Liver (tissue), 9 donors: Measurements from ENCODE around the gene APP. TPM values are rescaled to one million over a fixed set of nuclear protein-coding genes. Genes with fewer than 3 reads are reported as not detected.

Experiments used
- DNase-seq: peaks from one replicate; pipeline ENCODE4 v3.0.0-alpha.2; 2017; ENCODE audit warnings: low spot score
- H3K27ac ChIP-seq, 2 donors: one replicate each; pipeline ENCODE4 v1.7.0; 2013; ENCODE audit warnings: inconsistent platforms in 2 of 2, low read length in 2 of 2, control low read depth in 1 of 2, low read depth in 1 of 2, mild to moderate bottlenecking in 1 of 2
- H3K27me3 ChIP-seq, 4 donors: one replicate each; pipeline versions ENCODE4 v1.6.1 to v1.7.0; 2013; ENCODE audit warnings: low read length in 3 of 4, inconsistent platforms in 1 of 4, mild to moderate bottlenecking in 1 of 4, moderate library complexity in 1 of 4; ENCODE audit not compliant: control insufficient read depth in 4 of 4, insufficient read depth in 4 of 4
- H3K36me3 ChIP-seq, 4 donors: one replicate each; pipeline versions ENCODE4 v1.6.1 to v1.7.0; 2013; ENCODE audit warnings: low read length in 3 of 4, mild to moderate bottlenecking in 3 of 4, low read depth in 1 of 4, moderate library complexity in 1 of 4; ENCODE audit not compliant: control insufficient read depth in 4 of 4, insufficient read depth in 3 of 4
- H3K4me1 ChIP-seq, 4 donors: one replicate each; pipeline versions ENCODE4 v1.6.1 to v1.7.0; 2013; ENCODE audit warnings: low read length in 3 of 4, mild to moderate bottlenecking in 3 of 4, moderate library complexity in 1 of 4; ENCODE audit not compliant: control insufficient read depth in 4 of 4, insufficient read depth in 4 of 4
- H3K4me3 ChIP-seq, 3 donors: one replicate each; pipeline versions ENCODE4 v1.6.1 to v1.7.0; 2013; ENCODE audit warnings: low read length in 3 of 3, control low read depth in 1 of 3, low read depth in 1 of 3, mild to moderate bottlenecking in 1 of 3
- H3K9ac ChIP-seq, 2 donors: one replicate each; pipeline ENCODE4 v1.7.0; 2013; ENCODE audit warnings: low read length in 2 of 2, mild to moderate bottlenecking in 2 of 2, moderate library complexity in 2 of 2, control low read depth in 1 of 2, low read depth in 1 of 2
- H3K9me3 ChIP-seq, 4 donors: one replicate each; pipeline versions ENCODE4 v1.6.1 to v1.7.0; 2013; ENCODE audit warnings: low read length in 3 of 4; ENCODE audit not compliant: control insufficient read depth in 4 of 4
- EGR1 ChIP-seq, 2 donors: IDR thresholded peaks; 2 replicates each; pipeline ENCODE4 v1.6.1; 2016 to 2018; ENCODE audit warnings: antibody characterized with exemption in 2 of 2, low read depth in 2 of 2
- FOXA1 ChIP-seq: IDR thresholded peaks from 2 replicates; pipeline ENCODE4 v1.6.1; 2016; ENCODE audit warnings: antibody characterized with exemption
- GABPA ChIP-seq, 2 donors: IDR thresholded peaks in 1 of 2; conservative IDR thresholded peaks in 1 of 2; 2 replicates each; pipeline ENCODE4 v1.6.1; 2016; ENCODE audit warnings: antibody characterized with exemption in 2 of 2, mild to moderate bottlenecking in 1 of 2, moderate library complexity in 1 of 2
- HNF4A ChIP-seq, 2 donors: conservative IDR thresholded peaks; 2 replicates each; pipeline ENCODE4 v1.6.1; 2016; ENCODE audit warnings: antibody characterized with exemption in 2 of 2, mild to moderate bottlenecking in 2 of 2
- HNF4G ChIP-seq: IDR thresholded peaks from 2 replicates; pipeline ENCODE4 v1.6.1; 2016; ENCODE audit warnings: antibody characterized with exemption
- JUND ChIP-seq, 2 donors: IDR thresholded peaks; 2 replicates each; pipeline ENCODE4 v1.6.1; 2016; ENCODE audit warnings: antibody characterized with exemption in 2 of 2
- NR2F2 ChIP-seq: IDR thresholded peaks from 2 replicates; pipeline ENCODE4 v1.6.1; 2016; ENCODE audit warnings: antibody characterized with exemption
- RAD21 ChIP-seq, 2 donors: IDR thresholded peaks; 2 replicates each; pipeline ENCODE4 v1.6.1; 2016; ENCODE audit warnings: antibody characterized with exemption in 2 of 2, mild to moderate bottlenecking in 2 of 2
- RXRA ChIP-seq, 2 donors: IDR thresholded peaks; 2 replicates each; pipeline ENCODE4 v1.6.1; 2017 to 2018; ENCODE audit warnings: antibody characterized with exemption in 2 of 2, mild to moderate bottlenecking in 1 of 2
- SP1 ChIP-seq: IDR thresholded peaks from 2 replicates; pipeline ENCODE4 v1.6.1; 2018; ENCODE audit warnings: antibody characterized with exemption, mild to moderate bottlenecking
- TAF1 ChIP-seq: conservative IDR thresholded peaks from 2 replicates; pipeline ENCODE4 v1.6.1; 2016; ENCODE audit warnings: antibody characterized with exemption, mild to moderate bottlenecking
- YY1 ChIP-seq: IDR thresholded peaks from 2 replicates; pipeline ENCODE4 v1.6.1; 2016; ENCODE audit warnings: antibody characterized with exemption, mild to moderate bottlenecking
- WGBS: extraction: QIAGEN DNeasy Blood & Tissue Kit; methylation state at CpG from one replicate; pipeline ENCODE4 v1.1.7; 2013; 5-methylcytosine and 5-hydroxymethylcytosine counted together
- polyA plus RNA-seq, 2 donors: library from polyadenylated mRNA; stranded (reverse) in 1 of 2; unstranded in 1 of 2; fragments of 200-250 nt in 1 of 2; fragments of >200 nt in 1 of 2; fragmentation: Nextera tagmentation in 1 of 2; extraction: Ambion mirVana in 1 of 2; gene quantifications; one replicate each; pipeline versions ENCODE4 v1.2.1 to v1.2.3, GENCODE V29; 2013 to 2015
- total RNA-seq, 2 donors: library from RNA; depleted of rRNA; stranded (reverse); fragments of >200 nt; gene quantifications; one replicate each; pipeline ENCODE4 v1.2.3, GENCODE V29; 2014
- TF ChIP-seq, protein P1 (sequence below): IDR thresholded peaks from 2 replicates; pipeline ENCODE4 v1.6.1; 2016; ENCODE audit warnings: antibody characterized with exemption
- TF ChIP-seq, protein P2 (sequence below): fragments of 150-350 bp; IDR thresholded peaks from 2 replicates; pipeline ENCODE4 v1.5.1; 2017; ENCODE audit warnings: improper control_type of control experiment, low read depth, low read length; ENCODE audit not compliant: missing input control
- TF ChIP-seq, protein P3 (sequence below): IDR thresholded peaks from 2 replicates; pipeline ENCODE4 v1.6.1; 2016; ENCODE audit warnings: antibody characterized with exemption
- donor health status: healthy.
- donor health status: healthy.
- donor health status: healthy.
- donor health status: healthy.
- donor health status: healthy.

APP gene
- total and polyA plus RNA-seq, 4 donors: 24.9 to 201 (median 111) TPM

DNA sequence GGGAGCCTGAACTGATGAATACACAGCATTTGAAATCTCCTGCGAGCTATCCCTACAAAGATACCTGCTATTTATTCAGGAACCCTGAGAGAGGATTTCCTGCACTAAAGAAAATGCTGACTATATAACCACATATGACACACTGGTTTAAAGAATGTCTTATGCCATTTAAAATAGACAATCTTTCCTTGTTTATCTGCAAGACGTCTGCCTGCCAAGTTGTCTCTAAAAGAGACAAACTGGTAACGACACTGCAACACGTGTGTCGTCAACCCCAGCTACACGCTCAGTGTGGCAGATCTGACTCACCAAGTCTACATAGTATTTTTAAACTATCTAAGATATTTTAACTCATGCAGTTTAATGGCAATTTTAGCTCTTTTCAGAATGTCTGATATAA is 42.7 kb downstream of the APP start:
- Histone ChIP-seq H3K36me3 (no peaks in the 10 kb centered on the region), H3K27me3 (no peaks in the 10 kb centered on the region), H3K9ac (no peak overlapping the region), H3K4me1 (peaks cover 4 to 37% (median 14%) of the 10 kb centered on the region in 4 donors), H3K27ac (peak overlapping the region; percentile 33 to 72), H3K4me3 (no peak overlapping the region), H3K9me3 (no peaks in the 10 kb centered on the region)
- 40% methylated on average over 6 of the region's 6 CpGs for WGBS
- TF ChIP-seq JUND (IDR thresholded peaks at IDR 0.05) (peak in 1 of 2 donors; percentile 74), SP1 (no peak), RXRA (IDR thresholded peaks at IDR 0.05) (peak in 1 of 2 donors; percentile 11), TAF1 (no peak), EGR1 (IDR thresholded peaks at IDR 0.05; ENCODE audit: low read depth in 2 of 2) (peak in 1 of 2 donors; percentile 15)
- TF ChIP-seq, protein P1, sequence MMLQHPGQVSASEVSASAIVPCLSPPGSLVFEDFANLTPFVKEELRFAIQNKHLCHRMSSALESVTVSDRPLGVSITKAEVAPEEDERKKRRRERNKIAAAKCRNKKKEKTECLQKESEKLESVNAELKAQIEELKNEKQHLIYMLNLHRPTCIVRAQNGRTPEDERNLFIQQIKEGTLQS: peak; percentile 22
- no peak for DNase-seq

DNA sequence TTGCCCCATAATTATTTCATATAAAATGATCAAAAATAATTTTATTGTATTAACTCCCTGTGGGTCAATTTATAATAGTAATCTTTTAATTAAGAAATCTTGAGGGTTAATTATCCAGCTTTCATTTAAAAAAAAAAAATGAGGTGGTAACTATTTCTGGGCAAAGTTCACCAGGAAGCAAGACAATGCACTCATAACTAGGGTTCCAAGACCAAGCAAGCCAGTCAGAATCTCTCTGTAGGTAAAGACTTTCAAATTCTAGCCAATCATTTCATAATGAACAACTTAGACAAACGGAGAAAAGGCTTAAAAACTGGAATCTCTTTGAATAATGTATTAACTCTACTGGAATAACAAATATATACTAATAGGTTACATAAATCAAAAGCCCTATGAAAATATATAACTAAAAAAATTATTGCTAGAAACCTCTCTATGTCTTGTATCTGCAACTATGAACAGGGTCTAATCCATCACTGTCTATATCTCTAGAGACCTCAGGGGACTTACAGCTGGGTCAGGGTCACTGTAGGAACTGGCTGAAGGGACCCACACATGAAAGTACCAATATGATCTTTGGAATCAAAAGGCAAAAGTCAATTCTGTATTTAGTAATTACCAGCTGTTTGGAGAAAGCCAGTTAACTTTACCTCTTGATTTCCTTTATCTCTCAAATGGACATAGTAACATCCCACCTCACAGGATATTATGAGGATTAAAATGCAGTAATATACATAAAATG is 43.3 kb downstream of the APP start:
- Histone ChIP-seq H3K4me1 (peaks cover 4 to 37% (median 13%) of the 10 kb centered on the region in 4 donors), H3K9ac (no peak overlapping the region), H3K36me3 (no peaks in the 10 kb centered on the region), H3K27me3 (no peaks in the 10 kb centered on the region), H3K4me3 (no peak overlapping the region), H3K9me3 (no peaks in the 10 kb centered on the region), H3K27ac (peak overlapping the region; percentile 33 to 72)
- no peak for DNase-seq
- 60% methylated on average over 1 of the region's 1 CpG for WGBS
- TF ChIP-seq, protein P2, sequence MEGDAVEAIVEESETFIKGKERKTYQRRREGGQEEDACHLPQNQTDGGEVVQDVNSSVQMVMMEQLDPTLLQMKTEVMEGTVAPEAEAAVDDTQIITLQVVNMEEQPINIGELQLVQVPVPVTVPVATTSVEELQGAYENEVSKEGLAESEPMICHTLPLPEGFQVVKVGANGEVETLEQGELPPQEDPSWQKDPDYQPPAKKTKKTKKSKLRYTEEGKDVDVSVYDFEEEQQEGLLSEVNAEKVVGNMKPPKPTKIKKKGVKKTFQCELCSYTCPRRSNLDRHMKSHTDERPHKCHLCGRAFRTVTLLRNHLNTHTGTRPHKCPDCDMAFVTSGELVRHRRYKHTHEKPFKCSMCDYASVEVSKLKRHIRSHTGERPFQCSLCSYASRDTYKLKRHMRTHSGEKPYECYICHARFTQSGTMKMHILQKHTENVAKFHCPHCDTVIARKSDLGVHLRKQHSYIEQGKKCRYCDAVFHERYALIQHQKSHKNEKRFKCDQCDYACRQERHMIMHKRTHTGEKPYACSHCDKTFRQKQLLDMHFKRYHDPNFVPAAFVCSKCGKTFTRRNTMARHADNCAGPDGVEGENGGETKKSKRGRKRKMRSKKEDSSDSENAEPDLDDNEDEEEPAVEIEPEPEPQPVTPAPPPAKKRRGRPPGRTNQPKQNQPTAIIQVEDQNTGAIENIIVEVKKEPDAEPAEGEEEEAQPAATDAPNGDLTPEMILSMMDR: no peak
- TF ChIP-seq JUND (IDR thresholded peaks at IDR 0.05) (no peak), SP1 (no peak), TAF1 (no peak), RXRA (IDR thresholded peaks at IDR 0.05) (peak in 1 of 2 donors; percentile 17), FOXA1 (no peak), GABPA (IDR thresholded peaks at IDR 0.05 in 1 of 2, conservative IDR thresholded peaks at IDR 0.05 in 1 of 2) (no peak), RAD21 (IDR thresholded peaks at IDR 0.05) (no peak), EGR1 (IDR thresholded peaks at IDR 0.05; ENCODE audit: low read depth in 2 of 2) (no peak), HNF4G (peak; percentile 21), HNF4A (conservative IDR thresholded peaks at IDR 0.05) (peak; percentile 61 to 83), YY1 (no peak), NR2F2 (no peak)
- TF ChIP-seq, protein P1: no peak
- TF ChIP-seq, protein P3, sequence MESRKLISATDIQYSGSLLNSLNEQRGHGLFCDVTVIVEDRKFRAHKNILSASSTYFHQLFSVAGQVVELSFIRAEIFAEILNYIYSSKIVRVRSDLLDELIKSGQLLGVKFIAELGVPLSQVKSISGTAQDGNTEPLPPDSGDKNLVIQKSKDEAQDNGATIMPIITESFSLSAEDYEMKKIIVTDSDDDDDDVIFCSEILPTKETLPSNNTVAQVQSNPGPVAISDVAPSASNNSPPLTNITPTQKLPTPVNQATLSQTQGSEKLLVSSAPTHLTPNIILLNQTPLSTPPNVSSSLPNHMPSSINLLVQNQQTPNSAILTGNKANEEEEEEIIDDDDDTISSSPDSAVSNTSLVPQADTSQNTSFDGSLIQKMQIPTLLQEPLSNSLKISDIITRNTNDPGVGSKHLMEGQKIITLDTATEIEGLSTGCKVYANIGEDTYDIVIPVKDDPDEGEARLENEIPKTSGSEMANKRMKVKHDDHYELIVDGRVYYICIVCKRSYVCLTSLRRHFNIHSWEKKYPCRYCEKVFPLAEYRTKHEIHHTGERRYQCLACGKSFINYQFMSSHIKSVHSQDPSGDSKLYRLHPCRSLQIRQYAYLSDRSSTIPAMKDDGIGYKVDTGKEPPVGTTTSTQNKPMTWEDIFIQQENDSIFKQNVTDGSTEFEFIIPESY: no peak
